Cardiac muscle cell (in vitro differentiated cells and primary cell): ENCODE measurements around the gene LDLRAD2. TPM values are rescaled to one million over a fixed set of nuclear protein-coding genes. Genes with fewer than 3 reads are reported as not detected.
"Not testable (repeated sequence)": the region's sequence is repeated elsewhere in the genome, so short reads cannot be mapped to it uniquely, and the experiment has no call there.

ENCODE experiments used
- DNase-seq, 2 donors: peaks; one replicate each; pipeline versions ENCODE4 v3.0.0 to v3.0.0-alpha.2; 2010 to 2017; ENCODE audit warnings: low read depth in 1 of 2, low spot score in 1 of 2
- H3K27ac ChIP-seq: fragments of 200-600 bp; sonication (generic); 2 replicates; pipeline ENCODE4 v1.5.1; 2016
- H3K27me3 ChIP-seq: fragments of 200-600 bp; sonication (generic); 2 replicates; pipeline ENCODE4 v1.6.0; 2016; ENCODE audit warnings: control low read depth
- H3K36me3 ChIP-seq: fragments of 200-600 bp; sonication (generic); 2 replicates; pipeline ENCODE4 v1.5.1; 2016; ENCODE audit warnings: control low read depth
- H3K4me1 ChIP-seq: fragments of 200-600 bp; sonication (generic); 2 replicates; pipeline ENCODE4 v1.8.1; 2017; ENCODE audit warnings: low read depth, mild to moderate bottlenecking, mixed run types
- H3K4me3 ChIP-seq: fragments of 200-600 bp; sonication (generic); 2 replicates; pipeline ENCODE4 v1.5.1; 2016; ENCODE audit warnings: mild to moderate bottlenecking
- H3K9me3 ChIP-seq: fragments of 200-600 bp; sonication (generic); 2 replicates; pipeline ENCODE4 v1.5.1; 2017; ENCODE audit warnings: low read depth, mild to moderate bottlenecking, control low read depth
- polyA plus RNA-seq: library from polyadenylated mRNA; unstranded; fragments of >200 nt; fragmentation: Nextera tagmentation; extraction: Ambion mirVana; gene quantifications from 2 replicates; pipeline ENCODE4 v1.2.1, GENCODE V29; 2016
- total RNA-seq: library from RNA; depleted of rRNA; stranded (reverse); fragments of >200 nt; gene quantifications from 2 replicates; pipeline ENCODE4 v1.2.3, GENCODE V29; 2016
- TF ChIP-seq, protein P1 (sequence below): IDR thresholded peaks from 2 replicates; pipeline ENCODE4 v1.5.1; 2012; ENCODE audit warnings: low read depth, mild to moderate bottlenecking, low read length

The LDLRAD2 gene
- total and polyA plus RNA-seq, 2 experiments from 2014 or later = 0.77 to 3.4 TPM

DNA sequence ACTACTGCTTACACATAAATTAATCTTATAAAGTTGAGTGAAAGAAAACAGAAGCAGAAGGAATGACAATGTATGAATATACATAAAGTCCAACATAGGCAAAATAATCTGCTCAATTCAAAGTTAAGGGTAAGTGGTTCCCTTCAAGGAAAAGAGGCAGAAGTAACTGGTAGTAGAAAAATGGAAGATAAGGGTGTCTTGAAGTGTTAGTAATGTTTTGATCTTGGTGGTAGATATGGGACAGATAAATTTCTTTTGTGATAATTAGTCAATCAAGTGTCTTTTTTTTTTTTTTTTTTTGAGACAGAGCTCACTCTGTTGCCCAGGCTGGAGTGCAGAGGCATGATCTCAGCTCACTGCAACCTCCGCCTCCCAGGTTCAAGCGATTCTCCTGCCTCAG is 41.9 kb upstream of the LDLRAD2 start:
- no peaks in the 10 kb centered on the region for H3K9me3 ChIP-seq
- H3K27ac ChIP-seq = no peak overlapping the region
- H3K4me3 ChIP-seq = no peak overlapping the region
- H3K4me1 ChIP-seq = no peaks in the 10 kb centered on the region
- peaks cover 3% of the 10 kb centered on the region for H3K36me3 ChIP-seq
- DNase-seq = no peak
- no peaks in the 10 kb centered on the region for H3K27me3 ChIP-seq
- TF ChIP-seq, protein P1, sequence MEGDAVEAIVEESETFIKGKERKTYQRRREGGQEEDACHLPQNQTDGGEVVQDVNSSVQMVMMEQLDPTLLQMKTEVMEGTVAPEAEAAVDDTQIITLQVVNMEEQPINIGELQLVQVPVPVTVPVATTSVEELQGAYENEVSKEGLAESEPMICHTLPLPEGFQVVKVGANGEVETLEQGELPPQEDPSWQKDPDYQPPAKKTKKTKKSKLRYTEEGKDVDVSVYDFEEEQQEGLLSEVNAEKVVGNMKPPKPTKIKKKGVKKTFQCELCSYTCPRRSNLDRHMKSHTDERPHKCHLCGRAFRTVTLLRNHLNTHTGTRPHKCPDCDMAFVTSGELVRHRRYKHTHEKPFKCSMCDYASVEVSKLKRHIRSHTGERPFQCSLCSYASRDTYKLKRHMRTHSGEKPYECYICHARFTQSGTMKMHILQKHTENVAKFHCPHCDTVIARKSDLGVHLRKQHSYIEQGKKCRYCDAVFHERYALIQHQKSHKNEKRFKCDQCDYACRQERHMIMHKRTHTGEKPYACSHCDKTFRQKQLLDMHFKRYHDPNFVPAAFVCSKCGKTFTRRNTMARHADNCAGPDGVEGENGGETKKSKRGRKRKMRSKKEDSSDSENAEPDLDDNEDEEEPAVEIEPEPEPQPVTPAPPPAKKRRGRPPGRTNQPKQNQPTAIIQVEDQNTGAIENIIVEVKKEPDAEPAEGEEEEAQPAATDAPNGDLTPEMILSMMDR = no peak

DNA sequence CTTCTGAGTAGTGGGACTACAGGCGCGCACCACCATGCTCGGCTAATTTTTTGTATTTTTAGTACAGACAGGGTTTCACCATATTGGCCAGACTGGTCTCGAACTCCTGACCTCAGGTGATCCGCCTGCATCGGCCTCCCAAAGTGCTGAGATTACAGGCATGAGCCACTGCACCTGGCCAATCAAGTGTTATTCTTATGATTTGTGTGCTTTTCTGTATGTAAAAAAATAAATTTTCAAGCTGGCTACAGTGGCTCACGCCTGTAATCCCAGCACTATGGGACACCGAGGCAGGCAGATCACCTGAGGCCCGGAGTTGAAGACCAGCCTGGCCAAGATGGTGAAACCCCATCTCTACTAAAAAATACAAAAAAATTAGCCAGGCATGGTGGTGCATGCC is 41.5 kb upstream of the LDLRAD2 start:
- H3K27me3 ChIP-seq = not testable (repeated sequence)

DNA sequence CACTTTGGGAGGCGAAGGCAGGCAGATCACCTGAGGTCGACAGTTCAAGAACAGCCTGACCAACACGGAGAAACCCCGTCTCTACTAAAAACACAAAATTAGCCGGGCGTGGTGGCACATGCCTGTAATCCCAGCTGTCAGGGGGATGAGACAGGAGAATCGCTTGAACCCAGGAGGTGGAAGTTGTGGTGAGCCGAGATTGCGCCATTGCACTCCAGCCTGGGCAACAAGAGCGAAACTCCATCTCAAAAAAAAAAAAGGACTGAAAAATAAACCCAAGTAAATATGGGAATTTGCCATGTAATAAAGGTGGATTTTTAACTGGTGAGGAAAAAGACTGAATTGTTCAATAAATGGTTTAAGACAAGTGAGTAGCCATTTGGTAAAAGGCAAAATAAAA is 40.4 kb upstream of the LDLRAD2 start:
- not testable (repeated sequence) for H3K27ac ChIP-seq, H3K4me1 ChIP-seq, H3K9me3 ChIP-seq, H3K27me3 ChIP-seq, H3K36me3 ChIP-seq, H3K4me3 ChIP-seq, DNase-seq

More for the DNA sequence above, 41.5 kb upstream of the LDLRAD2 start:
- not testable (repeated sequence) for H3K9me3 ChIP-seq, DNase-seq, H3K4me1 ChIP-seq, H3K36me3 ChIP-seq, H3K4me3 ChIP-seq, H3K27ac ChIP-seq

DNA sequence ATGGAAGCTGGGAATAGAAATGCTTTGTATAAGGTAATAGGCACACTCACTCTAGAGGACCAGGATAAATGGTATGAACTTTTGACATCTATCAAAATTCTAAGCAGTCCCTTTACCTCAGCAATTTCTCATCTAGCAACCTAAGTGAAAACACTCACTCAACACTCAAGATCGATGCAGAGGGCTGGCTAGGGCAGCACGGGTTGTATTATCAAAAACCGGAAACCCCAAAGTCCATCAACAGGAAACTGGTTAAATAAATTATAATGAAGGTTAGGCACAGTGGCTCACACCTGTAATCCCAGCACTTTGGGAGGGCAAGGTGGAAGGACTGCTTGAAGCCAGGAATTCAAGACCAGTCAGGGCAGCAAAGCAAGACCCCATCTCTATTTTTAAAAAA is 38.5 kb upstream of the LDLRAD2 start:
- H3K4me1 ChIP-seq = no peaks in the 10 kb centered on the region
- no peaks in the 10 kb centered on the region for H3K9me3 ChIP-seq
- TF ChIP-seq, protein P1 = no peak
- peaks cover 3% of the 10 kb centered on the region for H3K36me3 ChIP-seq
- H3K27me3 ChIP-seq = no peaks in the 10 kb centered on the region
- DNase-seq = no peak
- no peak overlapping the region for H3K27ac ChIP-seq
- H3K4me3 ChIP-seq = no peak overlapping the region

DNA sequence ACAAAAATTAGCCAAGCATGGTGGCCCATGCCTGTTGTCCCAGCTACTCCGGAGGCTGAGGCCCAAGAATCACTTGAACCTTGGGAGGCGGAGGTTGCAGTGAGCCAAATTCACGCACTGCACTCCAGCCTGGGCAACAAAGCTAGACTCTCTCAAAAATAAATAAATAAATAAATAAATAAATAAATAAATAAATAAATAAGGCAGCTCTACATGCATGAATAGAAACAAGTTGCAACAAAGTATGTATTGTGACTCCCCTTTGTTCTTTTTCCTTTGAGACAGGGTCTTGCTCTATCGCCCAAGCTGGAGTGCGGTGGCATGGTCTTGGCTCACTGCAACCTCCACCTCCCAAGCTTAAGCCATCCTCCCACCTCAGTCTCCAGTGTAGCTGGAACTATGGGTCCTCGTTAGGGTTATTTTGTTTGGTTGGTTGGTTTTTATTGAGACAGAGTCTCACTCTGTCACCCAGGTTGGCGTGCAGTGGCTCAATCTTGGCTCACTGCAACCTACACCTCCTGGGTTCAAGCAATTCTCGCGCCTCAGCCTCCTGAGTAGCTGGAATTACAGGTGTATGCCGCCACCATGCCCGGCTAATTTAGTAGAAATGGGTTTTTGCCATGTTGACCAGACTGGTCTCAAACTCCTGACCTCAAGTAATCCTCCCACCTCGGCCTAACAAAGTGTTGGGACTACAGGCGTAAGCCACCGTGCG is 37.1 kb upstream of the LDLRAD2 start:
- no peak for DNase-seq
- no peaks in the 10 kb centered on the region for H3K4me1 ChIP-seq
- TF ChIP-seq, protein P1 = no peak
- no peaks in the 10 kb centered on the region for H3K36me3 ChIP-seq
- no peak overlapping the region for H3K4me3 ChIP-seq
- no peak overlapping the region for H3K27ac ChIP-seq
- H3K9me3 ChIP-seq = no peaks in the 10 kb centered on the region
- H3K27me3 ChIP-seq = no peaks in the 10 kb centered on the region

DNA sequence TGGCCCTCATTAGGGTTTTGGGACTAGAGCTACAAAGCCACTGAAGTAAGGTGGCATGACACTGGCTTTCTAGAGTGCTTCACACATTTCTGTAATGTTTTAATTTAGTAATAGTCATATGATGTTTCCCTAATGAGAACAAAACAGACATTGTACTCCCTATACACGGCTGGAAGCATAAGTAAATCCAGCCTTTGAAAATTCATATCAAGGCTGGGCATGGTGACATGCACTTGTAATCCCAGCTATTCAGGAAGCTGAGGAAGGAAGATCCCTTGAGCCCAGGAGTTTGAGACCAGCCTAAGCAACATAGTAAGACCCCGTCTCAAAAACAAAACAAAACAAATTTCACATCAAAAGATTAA is 36.5 kb upstream of the LDLRAD2 start:
- H3K27ac ChIP-seq = no peak overlapping the region
- no peaks in the 10 kb centered on the region for H3K27me3 ChIP-seq
- no peaks in the 10 kb centered on the region for H3K36me3 ChIP-seq
- DNase-seq = no peak
- no peaks in the 10 kb centered on the region for H3K9me3 ChIP-seq
- no peaks in the 10 kb centered on the region for H3K4me1 ChIP-seq
- TF ChIP-seq, protein P1 = no peak
- H3K4me3 ChIP-seq = no peak overlapping the region
